Common myeloid progenitor, CD34-positive (primary cell): Measurements from ENCODE around the gene MAP3K4.

Experiments used
- CTCF ChIA-PET: fragments of 350-600 bp; sonication (Branson Sonifier 250); formaldehyde crosslinking; loops from one replicate; lab custom pipeline; 2021; ENCODE audit warnings: antibody characterized with exemption; lab: Charles Lee
- POLR2A ChIA-PET: fragments of 350-600 bp; sonication (Branson Sonifier 250); formaldehyde crosslinking; loops from one replicate; lab custom pipeline; 2021; ENCODE audit warnings: antibody characterized with exemption; lab: Charles Lee
- DNase-seq, 3 donors: peaks; one replicate each; pipeline versions ENCODE4 v3.0.0 to v3.0.0-alpha.2; 2013
- H3K27ac ChIP-seq, 2 experiments: 1 replicate in 1 of 2; 2 replicates in 1 of 2; pipeline ENCODE4 v1.7.0; 2013; ENCODE audit warnings: inconsistent platforms in 2 of 2, low read length in 2 of 2, mild to moderate bottlenecking in 2 of 2, low read depth in 1 of 2, moderate library complexity in 1 of 2; ENCODE audit not compliant: severe bottlenecking in 2 of 2, insufficient read depth in 1 of 2, poor library complexity in 1 of 2
- H3K27me3 ChIP-seq, 5 experiments: replicated peaks in 2 of 5; 1 replicate in 3 of 5; 2 replicates in 2 of 5; pipeline versions ENCODE4 v1.6.1 to v1.7.0; 2013; ENCODE audit warnings: low read length in 4 of 5, mild to moderate bottlenecking in 2 of 5, moderate library complexity in 2 of 5, inconsistent platforms in 1 of 5; ENCODE audit not compliant: insufficient read depth in 5 of 5, control insufficient read depth in 4 of 5
- H3K36me3 ChIP-seq, 4 experiments: 1 replicate in 2 of 4; 2 replicates in 2 of 4; pipeline versions ENCODE4 v1.6.1 to v1.7.0; 2013; ENCODE audit warnings: low read length in 3 of 4, control low read depth in 1 of 4, mild to moderate bottlenecking in 1 of 4; ENCODE audit not compliant: control insufficient read depth in 4 of 4, insufficient read depth in 4 of 4
- H3K4me1 ChIP-seq, 4 experiments: 1 replicate in 3 of 4; 2 replicates in 1 of 4; pipeline versions ENCODE4 v1.6.1 to v1.7.1; 2013; ENCODE audit warnings: low read length in 3 of 4, mild to moderate bottlenecking in 3 of 4, control low read depth in 1 of 4, inconsistent platforms in 1 of 4, moderate library complexity in 1 of 4; ENCODE audit not compliant: control insufficient read depth in 4 of 4, insufficient read depth in 4 of 4; ENCODE audit errors: control extremely low read depth in 1 of 4
- H3K4me3 ChIP-seq, 7 experiments: 1 replicate in 4 of 7; 2 replicates in 3 of 7; pipeline versions ENCODE4 v1.5.1 to v1.7.0; 2013; ENCODE audit warnings: mild to moderate bottlenecking in 7 of 7, low read length in 6 of 7, moderate library complexity in 6 of 7, inconsistent platforms in 2 of 7, low read depth in 2 of 7, control low read depth in 1 of 7; ENCODE audit not compliant: insufficient read depth in 4 of 7, control insufficient read depth in 1 of 7; ENCODE audit errors: extremely low read depth in 1 of 7
- H3K9me3 ChIP-seq, 5 experiments: 1 replicate in 4 of 5; 2 replicates in 1 of 5; pipeline versions ENCODE4 v1.6.1 to v1.7.1; 2013; ENCODE audit warnings: low read length in 4 of 5, mild to moderate bottlenecking in 2 of 5, inconsistent platforms in 1 of 5, low read depth in 1 of 5, moderate library complexity in 1 of 5; ENCODE audit not compliant: control insufficient read depth in 4 of 5, insufficient read depth in 2 of 5; ENCODE audit errors: control extremely low read depth in 1 of 5
- WGBS: methylation state at CpG from one replicate; pipeline ENCODE4 v1.1.5; 2013; ENCODE audit not compliant: insufficient coverage; 5-methylcytosine and 5-hydroxymethylcytosine counted together

Gene MAP3K4

GRCh38 chr6:161128230-161128629 is 136.7 kb downstream of the MAP3K4 start:
- ChIA-PET POLR2A (no interaction called here), CTCF (interaction anchor here (1.5 kb wide), 1 partner anchor 14 kb away, joined by 3 read pairs; no protein-coding TSS in a partner anchor)
- whole genome bisulfite sequencing, result 94% methylated on average over 2 of the region's 2 CpGs
- no peak overlapping the region for H3K4me3 ChIP-seq
- no peaks in the 10 kb centered on the region for H3K27me3 ChIP-seq
- H3K36me3 ChIP-seq, result peaks cover 5 to 50% (median 22%) of the 10 kb centered on the region in 4 experiments
- no peak for DNase-seq
- H3K27ac ChIP-seq, result no peak overlapping the region
- peaks cover 0 to 27% (median 2%) of the 10 kb centered on the region in 5 experiments for H3K9me3 ChIP-seq
- no peaks in the 10 kb centered on the region for H3K4me1 ChIP-seq

GRCh38 chr6:161128680-161129196 is 137.2 kb downstream of the MAP3K4 start:
- H3K36me3 ChIP-seq, result peaks cover 5 to 50% (median 26%) of the 10 kb centered on the region in 4 experiments
- ChIA-PET POLR2A (no interaction called here), CTCF (interaction anchor here (1.5 kb wide), 1 partner anchor 15 kb away, joined by 3 read pairs; no protein-coding TSS in a partner anchor)
- H3K4me3 ChIP-seq, result no peak overlapping the region
- H3K4me1 ChIP-seq, result no peaks in the 10 kb centered on the region
- no peak for DNase-seq
- H3K27ac ChIP-seq, result no peak overlapping the region
- peaks cover 0 to 22% (median 2%) of the 10 kb centered on the region in 5 experiments for H3K9me3 ChIP-seq
- H3K27me3 ChIP-seq, result no peaks in the 10 kb centered on the region
- WGBS, result 92% methylated on average over 12 of the region's 12 CpGs

GRCh38 chr6:161130541-161130940 is 139.0 kb downstream of the MAP3K4 start:
- H3K36me3 ChIP-seq, result peaks cover 4 to 56% (median 32%) of the 10 kb centered on the region in 4 experiments
- CTCF ChIA-PET, result interaction anchor here (1.1 to 3.2 kb wide), 3 partner anchors 11 to 240 kb away, joined by 3 to 11 read pairs (median 3); no protein-coding TSS in a partner anchor
- no peaks in the 10 kb centered on the region for H3K27me3 ChIP-seq
- POLR2A ChIA-PET, result no interaction called here
- H3K4me3 ChIP-seq, result no peak overlapping the region
- H3K27ac ChIP-seq, result no peak overlapping the region
- no peak for DNase-seq
- H3K4me1 ChIP-seq, result no peaks in the 10 kb centered on the region
- H3K9me3 ChIP-seq, result peaks cover 0 to 10% (median 0%) of the 10 kb centered on the region in 5 experiments
- WGBS, result 96% methylated on average over 5 of the region's 7 CpGs

GRCh38 chr6:161130967-161131766 is 139.6 kb downstream of the MAP3K4 start:
- Histone ChIP-seq H3K9me3 (peaks cover 0 to 4% (median 0%) of the 10 kb centered on the region in 5 experiments), H3K27me3 (no peaks in the 10 kb centered on the region), H3K27ac (no peak overlapping the region), H3K4me3 (no peak overlapping the region), H3K36me3 (peaks cover 2 to 57% (median 33%) of the 10 kb centered on the region in 4 experiments), H3K4me1 (no peaks in the 10 kb centered on the region)
- POLR2A ChIA-PET, result no interaction called here
- CTCF ChIA-PET, result interaction anchor here (1.1 to 3.2 kb wide), 3 partner anchors 11 to 239 kb away, joined by 3 to 11 read pairs (median 3); no protein-coding TSS in a partner anchor
- WGBS, result 100% methylated on average over 2 of the region's 3 CpGs
- DNase-seq, result no peak

GRCh38 chr6:161132384-161132783 is 140.8 kb downstream of the MAP3K4 start:
- H3K9me3 ChIP-seq, result no peaks in the 10 kb centered on the region
- ChIA-PET CTCF (interaction anchor here (1.0 to 3.2 kb wide), 3 partner anchors 12 to 239 kb away, joined by 3 to 11 read pairs (median 3); no protein-coding TSS in a partner anchor), POLR2A (no interaction called here)
- 98% methylated on average over 11 of the region's 11 CpGs for WGBS
- no peaks in the 10 kb centered on the region for H3K4me1 ChIP-seq
- H3K4me3 ChIP-seq, result no peak overlapping the region
- peaks cover 2 to 59% (median 28%) of the 10 kb centered on the region in 4 experiments for H3K36me3 ChIP-seq
- H3K27me3 ChIP-seq, result no peaks in the 10 kb centered on the region
- no peak overlapping the region for H3K27ac ChIP-seq
- DNase-seq, result no peak

GRCh38 chr6:161133963-161134362 is 142.4 kb downstream of the MAP3K4 start:
- Histone ChIP-seq H3K4me3 (no peak overlapping the region), H3K27me3 (no peaks in the 10 kb centered on the region), H3K27ac (no peak overlapping the region), H3K9me3 (no peaks in the 10 kb centered on the region), H3K36me3 (peaks cover 2 to 58% (median 26%) of the 10 kb centered on the region in 4 experiments), H3K4me1 (no peaks in the 10 kb centered on the region)
- WGBS, result 100% methylated on average over 7 of the region's 9 CpGs
- CTCF ChIA-PET, result interaction anchor here (1.3 to 1.5 kb wide), 2 partner anchors 32 to 237 kb away, joined by 3 read pairs; no protein-coding TSS in a partner anchor
- no peak for DNase-seq
- POLR2A ChIA-PET, result no interaction called here
